Fibroblast of mammary gland (primary cell): ENCODE results near the gene AGPAT2.

Source experiments
- DNase-seq: peaks from one replicate; pipeline ENCODE4 v3.0.0-alpha.2; 2010; ENCODE audit warnings: low read depth
- H3K4me3 ChIP-seq: 2 replicates; pipeline ENCODE4 v1.5.1; 2011; ENCODE audit warnings: low read depth, mild to moderate bottlenecking, low read length, moderate library complexity; ENCODE audit not compliant: control insufficient read depth
- CTCF ChIP-seq: conservative IDR thresholded peaks from 2 replicates; pipeline ENCODE4 v1.5.1; 2011; ENCODE audit warnings: low read depth, low read length, inconsistent platforms; ENCODE audit not compliant: control insufficient read depth, insufficient read depth

AGPAT2 gene

GRCh38 chr9:136692185-136693134, 5.2 kb upstream of the AGPAT2 start:
- no peak for TF ChIP-seq CTCF
- DNase-seq = no peak

GRCh38 chr9:136691316-136692184, 4.3 kb upstream of the AGPAT2 start:
- no peak for DNase-seq
- no peak for TF ChIP-seq CTCF
- no peak overlapping the region for H3K4me3 ChIP-seq

More at GRCh38 chr9:136692185-136693134, 5.2 kb upstream of the AGPAT2 start:
- no peak overlapping the region for H3K4me3 ChIP-seq

GRCh38 chr9:136690806-136691261, 3.6 kb upstream of the AGPAT2 start:
- DNase-seq = no peak
- no peak overlapping the region for H3K4me3 ChIP-seq
- TF ChIP-seq CTCF = no peak

- no peak overlapping the region for H3K4me3 ChIP-seq
- no peak for DNase-seq
- no peak for TF ChIP-seq CTCF
These were observed 3.0 kb upstream of the AGPAT2 start for GRCh38 chr9:136690104-136690805.

GRCh38 chr9:136689108-136689460, 1.8 kb upstream of the AGPAT2 start:
- TF ChIP-seq CTCF = no peak
- H3K4me3 ChIP-seq = no peak overlapping the region
- no peak for DNase-seq

- H3K4me3 ChIP-seq = no peak overlapping the region
- DNase-seq = no peak
- no peak for TF ChIP-seq CTCF
These were observed 1.2 kb upstream of the AGPAT2 start for GRCh38 chr9:136688274-136689107.
